GM23338 (cell line): ENCODE data around the gene ZFYVE28. TPM values are rescaled to one million over a fixed set of nuclear protein-coding genes. Genes with fewer than 3 reads are reported as not detected.

Source experiments
- ATAC-seq: fragments of 200-7000 bp; cut with Tn5 transposase; 3 replicates; pipeline ENCODE4 v1.9.1; 2020
- DNase-seq: peaks from one replicate; pipeline ENCODE4 v3.0.0-alpha.2; 2015; ENCODE audit warnings: low spot score
- H2AFZ ChIP-seq: fragments of 200-600 bp; sonication (generic); 2 replicates; pipeline ENCODE4 v1.8.0; 2016; ENCODE audit warnings: antibody characterized with exemption, mild to moderate bottlenecking, moderate library complexity
- H3F3A ChIP-seq: fragments of 200-600 bp; sonication (generic); replicated peaks from 2 replicates; pipeline ENCODE4 v1.8.0; 2017; ENCODE audit warnings: antibody characterized with exemption, mixed run types, low read depth
- H3K27ac ChIP-seq: fragments of 200-600 bp; sonication (generic); 2 replicates; pipeline ENCODE4 v1.6.1; 2016; ENCODE audit warnings: low read depth
- H3K27me3 ChIP-seq: fragments of 200-600 bp; sonication (generic); 2 replicates; pipeline ENCODE4 v1.8.0; 2016; ENCODE audit warnings: mild to moderate bottlenecking, mixed run types, moderate library complexity; ENCODE audit not compliant: insufficient read depth
- H3K36me3 ChIP-seq: fragments of 200-600 bp; sonication (generic); 2 replicates; pipeline ENCODE4 v1.8.0; 2016; ENCODE audit warnings: mild to moderate bottlenecking; ENCODE audit not compliant: insufficient read depth
- H3K4me1 ChIP-seq: fragments of 200-600 bp; sonication (generic); 2 replicates; pipeline ENCODE4 v1.8.0; 2016; ENCODE audit warnings: mild to moderate bottlenecking, moderate library complexity; ENCODE audit not compliant: insufficient read depth
- H3K4me2 ChIP-seq: fragments of 200-600 bp; sonication (generic); 2 replicates; pipeline ENCODE4 v1.7.1; 2017; ENCODE audit warnings: mixed run types
- H3K4me3 ChIP-seq: fragments of 200-600 bp; sonication (generic); 2 replicates; pipeline ENCODE4 v1.6.1; 2016; ENCODE audit warnings: mixed run types
- H3K79me2 ChIP-seq: fragments of 200-600 bp; sonication (generic); replicated peaks from 2 replicates; pipeline ENCODE4 v1.8.0; 2017; ENCODE audit warnings: mild to moderate bottlenecking; ENCODE audit not compliant: insufficient read depth
- H3K9me2 ChIP-seq: fragments of 200-600 bp; sonication (generic); 2 replicates; pipeline ENCODE4 v1.8.0; 2017; ENCODE audit not compliant: insufficient read depth
- H4K20me1 ChIP-seq: fragments of 200-600 bp; sonication (generic); replicated peaks from 2 replicates; pipeline ENCODE4 v1.8.0; 2017; ENCODE audit warnings: mild to moderate bottlenecking; ENCODE audit not compliant: insufficient read depth
- H3K27ac Mint-ChIP-seq: 2 replicates; pipeline ENCODE4 v1.8.0; 2020; ENCODE audit warnings: inconsistent platforms, mild to moderate bottlenecking, moderate library complexity, mixed read lengths
- H3K27me3 Mint-ChIP-seq: 3 replicates; pipeline ENCODE4 v1.8.0; 2022; ENCODE audit warnings: low read depth, mild to moderate bottlenecking, moderate library complexity, mixed read lengths, inconsistent platforms; ENCODE audit not compliant: insufficient read depth, poor library complexity
- H3K36me3 Mint-ChIP-seq: 3 replicates; pipeline ENCODE4 v1.8.0; 2021; ENCODE audit warnings: low read depth, mild to moderate bottlenecking, inconsistent platforms, moderate library complexity, mixed read lengths
- H3K4me1 Mint-ChIP-seq: 3 replicates; pipeline ENCODE4 v1.8.0; 2020; ENCODE audit warnings: mild to moderate bottlenecking, inconsistent platforms, mixed read lengths
- H3K4me3 Mint-ChIP-seq: 3 replicates; pipeline ENCODE4 v1.8.0; 2021; ENCODE audit warnings: moderate library complexity, mild to moderate bottlenecking, inconsistent platforms, mixed read lengths
- H3K9me3 Mint-ChIP-seq: 3 replicates; pipeline ENCODE4 v1.8.0; 2020; ENCODE audit warnings: moderate library complexity, mild to moderate bottlenecking, inconsistent platforms, mixed read lengths
- CREB1 ChIP-seq: fragments of 250-450 bp; sonication (Bioruptor Pico); IDR thresholded peaks from 2 replicates; pipeline ENCODE4 v1.5.0; 2020; ENCODE audit warnings: low read depth, mild to moderate bottlenecking, moderate library complexity
- EZH2 ChIP-seq: fragments of 200-600 bp; sonication (generic); IDR thresholded peaks from one replicate; pipeline ENCODE4 v1.8.0; 2017; ENCODE audit warnings: antibody characterized with exemption, mild to moderate bottlenecking, low read depth; ENCODE audit not compliant: unreplicated experiment
- STAT1 ChIP-seq: IDR thresholded peaks from one replicate; pipeline ENCODE4 v1.6.1; 2016; ENCODE audit warnings: antibody characterized with exemption; ENCODE audit not compliant: unreplicated experiment
- ZNF114 ChIP-seq: fragments of 250-450 bp; sonication (Bioruptor Pico); IDR thresholded peaks from 2 replicates; pipeline ENCODE4 v1.5.0; 2020; ENCODE audit warnings: mild to moderate bottlenecking, moderate library complexity
- ZNF462 ChIP-seq: fragments of 250-450 bp; sonication (Bioruptor Pico); IDR thresholded peaks from 2 replicates; pipeline ENCODE4 v1.5.0; 2020; ENCODE audit warnings: mild to moderate bottlenecking, moderate library complexity
- polyA plus RNA-seq: library from polyadenylated mRNA; unstranded; fragments of >200 nt; fragmentation: Nextera tagmentation; extraction: Ambion mirVana; gene quantifications from 2 replicates; pipeline ENCODE4 v1.2.1, GENCODE V29; 2016
- total RNA-seq: library from RNA; depleted of rRNA; stranded (reverse); fragments of >200 nt; shearing (Covaris generic); gene quantifications from 2 replicates; pipeline ENCODE4 v1.2.3, GENCODE V29; 2014
- TF ChIP-seq, protein P1 (sequence below): IDR thresholded peaks from 2 replicates; pipeline ENCODE4 v1.6.1; 2016; ENCODE audit warnings: antibody characterized with exemption
- TF ChIP-seq, protein P2 (sequence below): IDR thresholded peaks from one replicate; pipeline ENCODE4 v1.6.1; 2018; ENCODE audit warnings: antibody characterized with exemption; ENCODE audit not compliant: unreplicated experiment

The ZFYVE28 gene
- total and polyA plus RNA-seq, 2 experiments from 2014 or later, result 2.6 to 4.6 TPM

GRCh38 chr4:2397596-2398379, 20.7 kb downstream of the ZFYVE28 start:
- no peak overlapping the region for H3K27ac Mint-ChIP-seq

GRCh38 chr4:2396781-2397368, 21.6 kb downstream of the ZFYVE28 start:
- Histone ChIP-seq H2AFZ (no peak overlapping the region), H3K27me3 (no peaks in the 10 kb centered on the region), H4K20me1 (no peaks in the 10 kb centered on the region), H3K79me2 (no peaks in the 10 kb centered on the region), H3K27ac (no peak overlapping the region), H3K4me1 (peaks cover 21% of the 10 kb centered on the region), H3K4me3 (no peak overlapping the region), H3K9me2 (no peaks in the 10 kb centered on the region), H3K4me2 (no peak overlapping the region), H3K36me3 (no peaks in the 10 kb centered on the region), H3F3A (no peaks in the 10 kb centered on the region)
- H3K4me1 Mint-ChIP-seq, result peaks cover 34% of the 10 kb centered on the region
- DNase-seq (peak; percentile 41), ATAC-seq (no peak; the same call in 2 of the 3 replicates)
- H3K27me3 Mint-ChIP-seq, result peaks cover 14% of the 10 kb centered on the region
- H3K36me3 Mint-ChIP-seq, result no peaks in the 10 kb centered on the region
- no peak overlapping the region for H3K4me3 Mint-ChIP-seq
- H3K9me3 Mint-ChIP-seq, result no peaks in the 10 kb centered on the region
- H3K27ac Mint-ChIP-seq, result no peak overlapping the region
- TF ChIP-seq, protein P1, sequence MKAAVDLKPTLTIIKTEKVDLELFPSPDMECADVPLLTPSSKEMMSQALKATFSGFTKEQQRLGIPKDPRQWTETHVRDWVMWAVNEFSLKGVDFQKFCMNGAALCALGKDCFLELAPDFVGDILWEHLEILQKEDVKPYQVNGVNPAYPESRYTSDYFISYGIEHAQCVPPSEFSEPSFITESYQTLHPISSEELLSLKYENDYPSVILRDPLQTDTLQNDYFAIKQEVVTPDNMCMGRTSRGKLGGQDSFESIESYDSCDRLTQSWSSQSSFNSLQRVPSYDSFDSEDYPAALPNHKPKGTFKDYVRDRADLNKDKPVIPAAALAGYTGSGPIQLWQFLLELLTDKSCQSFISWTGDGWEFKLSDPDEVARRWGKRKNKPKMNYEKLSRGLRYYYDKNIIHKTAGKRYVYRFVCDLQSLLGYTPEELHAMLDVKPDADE, result no peak
- no peak for TF ChIP-seq ZNF462
- TF ChIP-seq, protein P2, sequence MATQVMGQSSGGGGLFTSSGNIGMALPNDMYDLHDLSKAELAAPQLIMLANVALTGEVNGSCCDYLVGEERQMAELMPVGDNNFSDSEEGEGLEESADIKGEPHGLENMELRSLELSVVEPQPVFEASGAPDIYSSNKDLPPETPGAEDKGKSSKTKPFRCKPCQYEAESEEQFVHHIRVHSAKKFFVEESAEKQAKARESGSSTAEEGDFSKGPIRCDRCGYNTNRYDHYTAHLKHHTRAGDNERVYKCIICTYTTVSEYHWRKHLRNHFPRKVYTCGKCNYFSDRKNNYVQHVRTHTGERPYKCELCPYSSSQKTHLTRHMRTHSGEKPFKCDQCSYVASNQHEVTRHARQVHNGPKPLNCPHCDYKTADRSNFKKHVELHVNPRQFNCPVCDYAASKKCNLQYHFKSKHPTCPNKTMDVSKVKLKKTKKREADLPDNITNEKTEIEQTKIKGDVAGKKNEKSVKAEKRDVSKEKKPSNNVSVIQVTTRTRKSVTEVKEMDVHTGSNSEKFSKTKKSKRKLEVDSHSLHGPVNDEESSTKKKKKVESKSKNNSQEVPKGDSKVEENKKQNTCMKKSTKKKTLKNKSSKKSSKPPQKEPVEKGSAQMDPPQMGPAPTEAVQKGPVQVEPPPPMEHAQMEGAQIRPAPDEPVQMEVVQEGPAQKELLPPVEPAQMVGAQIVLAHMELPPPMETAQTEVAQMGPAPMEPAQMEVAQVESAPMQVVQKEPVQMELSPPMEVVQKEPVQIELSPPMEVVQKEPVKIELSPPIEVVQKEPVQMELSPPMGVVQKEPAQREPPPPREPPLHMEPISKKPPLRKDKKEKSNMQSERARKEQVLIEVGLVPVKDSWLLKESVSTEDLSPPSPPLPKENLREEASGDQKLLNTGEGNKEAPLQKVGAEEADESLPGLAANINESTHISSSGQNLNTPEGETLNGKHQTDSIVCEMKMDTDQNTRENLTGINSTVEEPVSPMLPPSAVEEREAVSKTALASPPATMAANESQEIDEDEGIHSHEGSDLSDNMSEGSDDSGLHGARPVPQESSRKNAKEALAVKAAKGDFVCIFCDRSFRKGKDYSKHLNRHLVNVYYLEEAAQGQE, result no peak
- TF ChIP-seq ZNF114 (CRISPR knock-in tag), result no peak
- TF ChIP-seq CREB1 (CRISPR knock-in tag), result no peak
- TF ChIP-seq STAT1, result no peak
- TF ChIP-seq EZH2, result no peak

More at GRCh38 chr4:2397596-2398379, 20.7 kb downstream of the ZFYVE28 start:
- Histone ChIP-seq H3K27ac (no peak overlapping the region), H3K36me3 (no peaks in the 10 kb centered on the region), H3F3A (no peaks in the 10 kb centered on the region), H3K4me3 (no peak overlapping the region), H3K4me2 (no peak overlapping the region), H3K27me3 (no peaks in the 10 kb centered on the region), H4K20me1 (no peaks in the 10 kb centered on the region), H2AFZ (no peak overlapping the region), H3K9me2 (no peaks in the 10 kb centered on the region), H3K4me1 (peaks cover 25% of the 10 kb centered on the region), H3K79me2 (no peaks in the 10 kb centered on the region)
- no peak for DNase-seq
- no peak for TF ChIP-seq STAT1
- peaks cover 22% of the 10 kb centered on the region for H3K27me3 Mint-ChIP-seq
- H3K4me1 Mint-ChIP-seq, result peaks cover 36% of the 10 kb centered on the region
- no peak overlapping the region for H3K4me3 Mint-ChIP-seq
- no peaks in the 10 kb centered on the region for H3K9me3 Mint-ChIP-seq
- no peak for ATAC-seq
- no peaks in the 10 kb centered on the region for H3K36me3 Mint-ChIP-seq
